Thoracic aorta (tissue), 2 donors: ENCODE data around the gene PRX. TPM values are rescaled to one million over a fixed set of nuclear protein-coding genes. Genes with fewer than 3 reads are reported as not detected.

Experiments
- ATAC-seq: fragments of 150-250 bp; one replicate; pipeline ENCODE4 v1.8.0; 2017; ENCODE audit warnings: low read depth; ENCODE audit not compliant: insufficient number of reproducible peaks, low FRiP score
- DNase-seq: peaks from one replicate; pipeline ENCODE4 v3.0.0-alpha.2; 2020; ENCODE audit warnings: low spot score
- H3K27ac ChIP-seq, 2 donors: fragments of 200-600 bp; sonication (generic); 1 replicate in 1 of 2; 2 replicates in 1 of 2; pipeline ENCODE4 v1.5.1; 2016; ENCODE audit warnings: mild to moderate bottlenecking in 2 of 2, moderate library complexity in 2 of 2
- H3K27me3 ChIP-seq: fragments of 200-600 bp; sonication (generic); replicated peaks from 2 replicates; pipeline ENCODE4 v1.6.0; 2016; ENCODE audit warnings: mild to moderate bottlenecking; ENCODE audit not compliant: insufficient read depth
- H3K36me3 ChIP-seq: fragments of 200-600 bp; sonication (generic); one replicate; pipeline ENCODE4 v1.5.1; 2016
- H3K4me1 ChIP-seq, 2 donors: fragments of 200-600 bp; sonication (generic); 1 replicate in 1 of 2; 2 replicates in 1 of 2; pipeline versions ENCODE4 v1.5.1 to v1.6.0; 2016; ENCODE audit warnings: low read depth in 2 of 2, mild to moderate bottlenecking in 1 of 2; ENCODE audit not compliant: control insufficient read depth in 1 of 2
- H3K4me3 ChIP-seq: fragments of 200-600 bp; sonication (generic); 2 replicates; pipeline ENCODE4 v1.5.1; 2016; ENCODE audit warnings: mild to moderate bottlenecking
- H3K9me3 ChIP-seq: fragments of 200-600 bp; sonication (generic); 2 replicates; pipeline ENCODE4 v1.5.1; 2016
- CTCF ChIP-seq: fragments of 200-600 bp; sonication (generic); IDR thresholded peaks from one replicate; pipeline ENCODE4 v1.5.1; 2019; ENCODE audit warnings: antibody characterized with exemption
- total RNA-seq, 2 donors: library from RNA; depleted of rRNA; stranded (reverse); fragments of >200 nt; gene quantifications; one replicate each; pipeline versions ENCODE4 v1.1.0 to v1.2.3, GENCODE V29; 2016

The PRX gene
- total RNA-seq = 1 to 10 TPM; 3.7 to 7.3 TPM

GRCh38 chr19:40413291-40413845, at the start of gene PRX:
TSS of gene PRX (minus strand) at chr19:40413378. CDS start at chr19:40407932, 5,446 bp downstream.
- peaks cover 4 to 9% of the 10 kb centered on the region in 2 donors for H3K4me1 ChIP-seq
- H3K9me3 ChIP-seq = no peaks in the 10 kb centered on the region
- H3K27me3 ChIP-seq = no peaks in the 10 kb centered on the region
- DNase-seq (no peak), ATAC-seq (no peak)
- H3K36me3 ChIP-seq = no peaks in the 10 kb centered on the region
- no peak for TF ChIP-seq CTCF
- H3K4me3 ChIP-seq = no peak within 1 kb of the TSS
- H3K27ac ChIP-seq = no peak within 1 kb of the TSS

- H3K9me3 ChIP-seq = no peaks in the 10 kb centered on the region
- H3K27me3 ChIP-seq = no peaks in the 10 kb centered on the region
- H3K36me3 ChIP-seq = peaks cover 4% of the 10 kb centered on the region
- H3K27ac ChIP-seq = peak overlapping the region in 1 of 2 donors; percentile 34
- DNase-seq = no peak
- no peak for TF ChIP-seq CTCF
- no peak overlapping the region for H3K4me3 ChIP-seq
- ATAC-seq = no peak
- H3K4me1 ChIP-seq = peaks cover 9 to 25% of the 10 kb centered on the region in 2 donors
These were observed 48.6 kb upstream of the PRX start for GRCh38 chr19:40461669-40462221.

GRCh38 chr19:40460185-40460584, 47.0 kb upstream of the PRX start:
- H3K9me3 ChIP-seq = no peaks in the 10 kb centered on the region
- no peak overlapping the region for H3K4me3 ChIP-seq
- no peak overlapping the region for H3K27ac ChIP-seq
- ATAC-seq (no peak), DNase-seq (no peak)
- no peak for TF ChIP-seq CTCF
- H3K27me3 ChIP-seq = no peaks in the 10 kb centered on the region
- H3K4me1 ChIP-seq = peaks cover 9 to 17% of the 10 kb centered on the region in 2 donors
- peaks cover 4% of the 10 kb centered on the region for H3K36me3 ChIP-seq

GRCh38 chr19:40458597-40458974, 45.4 kb upstream of the PRX start:
- Histone ChIP-seq H3K27ac (no peak overlapping the region), H3K27me3 (no peaks in the 10 kb centered on the region), H3K9me3 (no peaks in the 10 kb centered on the region), H3K4me1 (peaks cover 0 to 1% of the 10 kb centered on the region in 2 donors), H3K4me3 (no peak overlapping the region), H3K36me3 (peaks cover 4% of the 10 kb centered on the region)
- no peak for TF ChIP-seq CTCF
- DNase-seq (no peak), ATAC-seq (no peak)

- H3K36me3 ChIP-seq = peaks cover 4% of the 10 kb centered on the region
- no peak for TF ChIP-seq CTCF
- H3K9me3 ChIP-seq = no peaks in the 10 kb centered on the region
- no peaks in the 10 kb centered on the region for H3K27me3 ChIP-seq
- ATAC-seq (no peak), DNase-seq (no peak)
- no peak overlapping the region for H3K27ac ChIP-seq
- H3K4me3 ChIP-seq = no peak overlapping the region
- no peaks in the 10 kb centered on the region for H3K4me1 ChIP-seq
These were observed 44.9 kb upstream of the PRX start for GRCh38 chr19:40457953-40458596.
